ENCODE results near the gene FARS2. TPM values are rescaled to one million over a fixed set of nuclear protein-coding genes. Genes with fewer than 3 reads are reported as not detected.

The FARS2 gene
- total RNA-seq, 1 donor from 2014 or later = 21.9 TPM

GRCh38 chr6:5589422-5590141 lies 328.3 kb downstream of the FARS2 start:
- Mint-ChIP-seq H3K4me3 (no peak overlapping the region), H3K27ac (no peak overlapping the region), H3K9me3 (peaks cover 10% of the 10 kb centered on the region), H3K27me3 (no peaks in the 10 kb centered on the region), H3K36me3 (peaks cover 10% of the 10 kb centered on the region), H3K4me1 (ENCODE audit: unreplicated experiment) (peaks cover under 1% of the 10 kb centered on the region)
- DNase-seq (ENCODE audit: extremely low spot score, unreplicated experiment) = no peak
- TF ChIP-seq CTCF (conservative IDR thresholded peaks at IDR 0.05) = no peak

GRCh38 chr6:5590187-5590586 lies 328.9 kb downstream of the FARS2 start:
- peaks cover 10% of the 10 kb centered on the region for H3K9me3 Mint-ChIP-seq
- H3K27me3 Mint-ChIP-seq = no peaks in the 10 kb centered on the region
- no peak overlapping the region for H3K4me3 Mint-ChIP-seq
- no peaks in the 10 kb centered on the region for H3K4me1 Mint-ChIP-seq (ENCODE audit: unreplicated experiment)
- TF ChIP-seq CTCF (conservative IDR thresholded peaks at IDR 0.05) = no peak
- no peak overlapping the region for H3K27ac Mint-ChIP-seq
- DNase-seq (ENCODE audit: extremely low spot score, unreplicated experiment) = no peak
- peaks cover 10% of the 10 kb centered on the region for H3K36me3 Mint-ChIP-seq

GRCh38 chr6:5592886-5593519 lies 331.7 kb downstream of the FARS2 start:
- no peaks in the 10 kb centered on the region for H3K4me1 Mint-ChIP-seq (ENCODE audit: unreplicated experiment)
- no peak overlapping the region for H3K27ac Mint-ChIP-seq
- no peaks in the 10 kb centered on the region for H3K9me3 Mint-ChIP-seq
- no peak overlapping the region for H3K4me3 Mint-ChIP-seq
- H3K36me3 Mint-ChIP-seq = peaks cover 3% of the 10 kb centered on the region
- TF ChIP-seq CTCF (conservative IDR thresholded peaks at IDR 0.05) = no peak
- H3K27me3 Mint-ChIP-seq = no peaks in the 10 kb centered on the region
- no peak for DNase-seq (ENCODE audit: extremely low spot score, unreplicated experiment)

- H3K9me3 Mint-ChIP-seq = no peaks in the 10 kb centered on the region
- DNase-seq (ENCODE audit: extremely low spot score, unreplicated experiment) = no peak
- H3K4me3 Mint-ChIP-seq = no peak overlapping the region
- H3K27ac Mint-ChIP-seq = no peak overlapping the region
- TF ChIP-seq CTCF (conservative IDR thresholded peaks at IDR 0.05) = no peak
- H3K27me3 Mint-ChIP-seq = no peaks in the 10 kb centered on the region
- peaks cover 3% of the 10 kb centered on the region for H3K36me3 Mint-ChIP-seq
- no peaks in the 10 kb centered on the region for H3K4me1 Mint-ChIP-seq (ENCODE audit: unreplicated experiment)
These were observed 333.9 kb downstream of the FARS2 start for GRCh38 chr6:5595184-5595583.

GRCh38 chr6:5597413-5597812 lies 336.1 kb downstream of the FARS2 start:
- no peak for DNase-seq (ENCODE audit: extremely low spot score, unreplicated experiment)
- no peak for TF ChIP-seq CTCF (conservative IDR thresholded peaks at IDR 0.05)
- H3K27me3 Mint-ChIP-seq = no peaks in the 10 kb centered on the region
- H3K27ac Mint-ChIP-seq = no peak overlapping the region
- no peak overlapping the region for H3K4me3 Mint-ChIP-seq
- peaks cover 7% of the 10 kb centered on the region for H3K36me3 Mint-ChIP-seq
- no peaks in the 10 kb centered on the region for H3K9me3 Mint-ChIP-seq
- no peaks in the 10 kb centered on the region for H3K4me1 Mint-ChIP-seq (ENCODE audit: unreplicated experiment)
